GM12865 (cell line): ENCODE results near the gene GNB2.
"Not testable (repeated sequence)": the region's sequence is repeated elsewhere in the genome, so short reads cannot be mapped to it uniquely, and the experiment has no call there.

Source experiments
- DNase-seq: peaks from one replicate; pipeline ENCODE4 v3.0.0; 2010; ENCODE audit warnings: low read depth
- H3K4me3 ChIP-seq: 2 replicates; pipeline ENCODE4 v1.5.1; 2011; ENCODE audit warnings: mild to moderate bottlenecking, low read depth, low read length, control low read depth
- CTCF ChIP-seq: IDR thresholded peaks from 2 replicates; pipeline ENCODE4 v1.5.1; 2011; ENCODE audit warnings: low read length, control low read depth, low read depth, inconsistent platforms; ENCODE audit not compliant: insufficient read depth; ENCODE audit errors: missing control alignments

GNB2 gene

GRCh38 chr7:100642534-100642907, 31.0 kb upstream of the GNB2 start:
- H3K4me3 ChIP-seq: no peak overlapping the region
- TF ChIP-seq CTCF: no peak
- DNase-seq: peak; percentile 73

GRCh38 chr7:100649826-100650565, 23.5 kb upstream of the GNB2 start:
- H3K4me3 ChIP-seq: no peak overlapping the region
- DNase-seq: no peak
- TF ChIP-seq CTCF: no peak

GRCh38 chr7:100654908-100655831, 18.4 kb upstream of the GNB2 start:
- H3K4me3 ChIP-seq: no peak overlapping the region
- no peak for DNase-seq
- no peak for TF ChIP-seq CTCF

- no peak within 1 kb of the TSS for H3K4me3 ChIP-seq
- peak; percentile 18 for DNase-seq
Observed at GRCh38 chr7:100655908-100656674, 17.4 kb upstream of the GNB2 start, which contains the start of gene ACTL6B. Gene ACTL6B (minus strand): TSS chr7:100656448. CDS start chr7:100656354, 94 bp downstream.

GRCh38 chr7:100662194-100662776, 11.3 kb upstream of the GNB2 start:
- not testable (repeated sequence) for H3K4me3 ChIP-seq, DNase-seq

More at GRCh38 chr7:100655908-100656674, 17.4 kb upstream of the GNB2 start, which contains the start of gene ACTL6B:
- TF ChIP-seq CTCF: no peak

- no peak overlapping the region for H3K4me3 ChIP-seq
- TF ChIP-seq CTCF: no peak
- DNase-seq: no peak
Observed at GRCh38 chr7:100665168-100665726, 8.3 kb upstream of the GNB2 start.
